Measurements from ENCODE around the gene COL23A1. TPM values are rescaled to one million over a fixed set of nuclear protein-coding genes. Genes with fewer than 3 reads are reported as not detected.
"Not testable (repeated sequence)": the region's sequence is repeated elsewhere in the genome, so short reads cannot be mapped to it uniquely, and the experiment has no call there.

COL23A1 gene
- polyA plus RNA-seq, 2 of the 4 experiments (the other 2 are of a cell fraction) = not detected

DNA sequence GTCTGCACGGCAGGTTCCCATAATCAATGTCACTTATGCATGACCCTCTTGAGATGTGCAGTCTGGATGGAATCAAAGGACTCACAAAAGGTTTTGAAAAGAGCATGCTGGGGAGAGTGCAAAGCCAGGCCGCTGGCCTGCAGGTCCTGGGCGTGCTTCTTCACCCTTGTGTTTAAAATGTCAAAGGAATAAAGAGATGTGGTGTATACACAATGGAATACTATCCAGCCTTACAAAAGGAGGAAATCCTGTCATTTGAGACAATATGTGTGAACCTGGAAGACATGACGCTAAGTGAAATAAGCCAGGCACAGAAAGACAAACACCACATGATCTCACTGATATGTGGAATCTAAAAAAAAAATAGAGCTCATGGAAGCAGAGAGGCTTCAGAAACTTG lies 220.1 kb downstream of the COL23A1 start (continued):
- TF ChIP-seq RNF2 (IDR thresholded peaks at IDR 0.05; ENCODE audit: borderline replicate concordance, low read depth) (no peak), FOSL2 (IDR thresholded peaks at IDR 0.05) (no peak), FOSL2 (CRISPR knock-in tag; IDR thresholded peaks at IDR 0.05) (no peak), KDM5A (IDR thresholded peaks at IDR 0.05) (no peak), MAFK (IDR thresholded peaks at IDR 0.05; ENCODE audit: partially characterized antibody) (no peak), ZFP36 (IDR thresholded peaks at IDR 0.05; ENCODE audit: borderline replicate concordance, partially characterized antibody) (no peak)

GRCh38 chr5:178369469-178369868 lies 220.7 kb downstream of the COL23A1 start:
- DNase-seq (ENCODE audit: low read depth in 1 of 2, low spot score in 1 of 2); FAIRE-seq; H3K4me2 ChIP-seq; POLR2A ChIA-PET; H3K4me3 ChIP-seq; ATAC-seq; H3K27ac ChIP-seq; CTCF ChIA-PET; H3K9me3 ChIP-seq; H3K4me1 ChIP-seq: not testable (repeated sequence)
- 6% methylated on average over 3 of the region's 3 CpGs for WGBS (ENCODE audit: missing lambda C conversion rate)

DNA sequence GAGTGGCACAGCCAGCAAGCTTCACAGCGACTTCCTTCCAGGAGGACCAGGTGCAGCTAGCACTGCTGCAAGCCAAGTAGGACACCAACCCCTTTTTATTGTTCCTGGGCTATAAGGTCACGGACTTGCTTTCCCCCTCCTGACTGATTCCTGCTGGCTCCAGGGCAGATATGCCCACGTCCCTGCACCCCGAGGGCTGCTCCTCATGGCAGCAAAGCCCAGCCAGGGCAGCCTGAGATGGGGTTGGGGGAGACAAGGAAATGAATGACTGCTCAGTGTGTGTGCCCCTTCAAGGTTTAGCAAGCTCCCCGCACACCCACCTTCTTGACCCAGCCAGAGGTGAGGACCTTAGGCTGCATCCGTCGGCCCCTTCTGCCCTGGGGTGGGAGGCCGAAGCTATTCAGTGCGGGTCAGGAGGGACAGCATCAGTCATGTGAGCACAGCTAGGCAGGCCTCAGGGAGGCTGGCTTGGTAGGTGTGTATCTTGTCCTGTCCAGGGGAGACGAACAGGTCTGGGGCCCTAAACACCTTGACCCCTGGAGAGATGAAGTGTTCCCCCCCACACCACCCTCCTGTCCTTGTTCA lies 221.4 kb downstream of the COL23A1 start:
- no peak for ATAC-seq
- no peak overlapping the region for H3K4me3 ChIP-seq
- no peak for DNase-seq (ENCODE audit: low read depth in 1 of 2, low spot score in 1 of 2)
- no peak for TF ChIP-seq EP300 (IDR thresholded peaks at IDR 0.05)
- no peak for TF ChIP-seq MAFK (IDR thresholded peaks at IDR 0.05; ENCODE audit: partially characterized antibody)
- TF ChIP-seq NFE2L2 (conservative IDR thresholded peaks at IDR 0.05; ENCODE audit: low read length) = no peak
- no peak for TF ChIP-seq MYC (IDR thresholded peaks at IDR 0.05; ENCODE audit: borderline replicate concordance, low read length)
- no peak for TF ChIP-seq FOXS1 (CRISPR knock-in tag; IDR thresholded peaks at IDR 0.05)
- TF ChIP-seq, protein P1, sequence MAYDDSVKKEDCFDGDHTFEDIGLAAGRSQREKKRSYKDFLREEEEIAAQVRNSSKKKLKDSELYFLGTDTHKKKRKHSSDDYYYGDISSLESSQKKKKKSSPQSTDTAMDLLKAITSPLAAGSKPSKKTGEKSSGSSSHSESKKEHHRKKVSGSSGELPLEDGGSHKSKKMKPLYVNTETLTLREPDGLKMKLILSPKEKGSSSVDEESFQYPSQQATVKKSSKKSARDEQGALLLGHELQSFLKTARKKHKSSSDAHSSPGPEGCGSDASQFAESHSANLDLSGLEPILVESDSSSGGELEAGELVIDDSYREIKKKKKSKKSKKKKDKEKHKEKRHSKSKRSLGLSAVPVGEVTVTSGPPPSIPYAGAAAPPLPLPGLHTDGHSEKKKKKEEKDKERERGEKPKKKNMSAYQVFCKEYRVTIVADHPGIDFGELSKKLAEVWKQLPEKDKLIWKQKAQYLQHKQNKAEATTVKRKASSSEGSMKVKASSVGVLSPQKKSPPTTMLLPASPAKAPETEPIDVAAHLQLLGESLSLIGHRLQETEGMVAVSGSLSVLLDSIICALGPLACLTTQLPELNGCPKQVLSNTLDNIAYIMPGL (CRISPR knock-in tag; IDR thresholded peaks at IDR 0.05; ENCODE audit: borderline replicate concordance) = no peak
- no peak for TF ChIP-seq CHD2 (IDR thresholded peaks at IDR 0.05; ENCODE audit: low read length, partially characterized antibody)
- TF ChIP-seq SMC3 (IDR thresholded peaks at IDR 0.05) = no peak
- TF ChIP-seq HDAC2 (IDR thresholded peaks at IDR 0.05) = no peak
- no peak for TF ChIP-seq TP53 (CRISPR knock-in tag; IDR thresholded peaks at IDR 0.05)
- ChIA-PET POLR2A (no interaction called here), CTCF (no interaction called here)
- 47% methylated on average over 7 of the region's 10 CpGs for WGBS (ENCODE audit: missing lambda C conversion rate)
- H3K4me2 ChIP-seq = no peak overlapping the region
- H3K9me3 ChIP-seq = no peaks in the 10 kb centered on the region; the same call in 1 of the 3 replicates
- H3K4me1 ChIP-seq = no peaks in the 10 kb centered on the region
- H3K27ac ChIP-seq = no peak overlapping the region
- FAIRE-seq = no peak

- no peak for DNase-seq (ENCODE audit: low read depth in 1 of 2, low spot score in 1 of 2)
- ChIA-PET POLR2A (no interaction called here), CTCF (no interaction called here)
- FAIRE-seq = no peak
- Histone ChIP-seq H3K4me3 (no peak overlapping the region), H3K9me3 (no peaks in the 10 kb centered on the region; the same call in 1 of the 3 replicates), H3K4me1 (no peaks in the 10 kb centered on the region), H3K4me2 (no peak overlapping the region), H3K27ac (no peak overlapping the region)
- no peak for TF ChIP-seq GATA3 (IDR thresholded peaks at IDR 0.05; ENCODE audit: borderline replicate concordance)
- TF ChIP-seq JUNB (IDR thresholded peaks at IDR 0.05) = no peak
- no peak for TF ChIP-seq FOSL2 (IDR thresholded peaks at IDR 0.05)
- no peak for TF ChIP-seq FOSL2 (CRISPR knock-in tag; IDR thresholded peaks at IDR 0.05)
- no peak for TF ChIP-seq HES2 (IDR thresholded peaks at IDR 0.05)
- TF ChIP-seq CHD2 (IDR thresholded peaks at IDR 0.05; ENCODE audit: low read length, partially characterized antibody) = no peak
- TF ChIP-seq ESRRA (IDR thresholded peaks at IDR 0.05; ENCODE audit: borderline replicate concordance, low read length) = no peak
- no peak for TF ChIP-seq TP53 (CRISPR knock-in tag; IDR thresholded peaks at IDR 0.05)
- no peak for TF ChIP-seq HOXA7 (CRISPR knock-in tag; IDR thresholded peaks at IDR 0.05)
- no peak for TF ChIP-seq NPAS2 (CRISPR knock-in tag; IDR thresholded peaks at IDR 0.05; ENCODE audit: borderline replicate concordance)
- TF ChIP-seq HDAC2 (IDR thresholded peaks at IDR 0.05) = no peak
- no peak for TF ChIP-seq EHF (CRISPR knock-in tag; IDR thresholded peaks at IDR 0.05)
- TF ChIP-seq KDM1A (IDR thresholded peaks at IDR 0.05; ENCODE audit: low read depth) = no peak
- TF ChIP-seq RFX5 (IDR thresholded peaks at IDR 0.05) = no peak
- TF ChIP-seq BHLHE40 (IDR thresholded peaks at IDR 0.05; ENCODE audit: low read depth, low read length) = no peak
- 36% methylated on average over 10 of the region's 10 CpGs for WGBS (ENCODE audit: missing lambda C conversion rate)
- no peak for ATAC-seq
Observed at GRCh38 chr5:178368274-178368673, 221.9 kb downstream of the COL23A1 start.

Data from A549 (cell line).